ENCODE results near the gene COX20. TPM values are rescaled to one million over a fixed set of nuclear protein-coding genes. Genes with fewer than 3 reads are reported as not detected.

The COX20 gene
- total and polyA plus RNA-seq, 2 of the 13 experiments (the other 11 are each of a cell fraction or from before 2014, with no cell fraction given), result 34.4 to 95.8 TPM

- TF ChIP-seq, protein P1, sequence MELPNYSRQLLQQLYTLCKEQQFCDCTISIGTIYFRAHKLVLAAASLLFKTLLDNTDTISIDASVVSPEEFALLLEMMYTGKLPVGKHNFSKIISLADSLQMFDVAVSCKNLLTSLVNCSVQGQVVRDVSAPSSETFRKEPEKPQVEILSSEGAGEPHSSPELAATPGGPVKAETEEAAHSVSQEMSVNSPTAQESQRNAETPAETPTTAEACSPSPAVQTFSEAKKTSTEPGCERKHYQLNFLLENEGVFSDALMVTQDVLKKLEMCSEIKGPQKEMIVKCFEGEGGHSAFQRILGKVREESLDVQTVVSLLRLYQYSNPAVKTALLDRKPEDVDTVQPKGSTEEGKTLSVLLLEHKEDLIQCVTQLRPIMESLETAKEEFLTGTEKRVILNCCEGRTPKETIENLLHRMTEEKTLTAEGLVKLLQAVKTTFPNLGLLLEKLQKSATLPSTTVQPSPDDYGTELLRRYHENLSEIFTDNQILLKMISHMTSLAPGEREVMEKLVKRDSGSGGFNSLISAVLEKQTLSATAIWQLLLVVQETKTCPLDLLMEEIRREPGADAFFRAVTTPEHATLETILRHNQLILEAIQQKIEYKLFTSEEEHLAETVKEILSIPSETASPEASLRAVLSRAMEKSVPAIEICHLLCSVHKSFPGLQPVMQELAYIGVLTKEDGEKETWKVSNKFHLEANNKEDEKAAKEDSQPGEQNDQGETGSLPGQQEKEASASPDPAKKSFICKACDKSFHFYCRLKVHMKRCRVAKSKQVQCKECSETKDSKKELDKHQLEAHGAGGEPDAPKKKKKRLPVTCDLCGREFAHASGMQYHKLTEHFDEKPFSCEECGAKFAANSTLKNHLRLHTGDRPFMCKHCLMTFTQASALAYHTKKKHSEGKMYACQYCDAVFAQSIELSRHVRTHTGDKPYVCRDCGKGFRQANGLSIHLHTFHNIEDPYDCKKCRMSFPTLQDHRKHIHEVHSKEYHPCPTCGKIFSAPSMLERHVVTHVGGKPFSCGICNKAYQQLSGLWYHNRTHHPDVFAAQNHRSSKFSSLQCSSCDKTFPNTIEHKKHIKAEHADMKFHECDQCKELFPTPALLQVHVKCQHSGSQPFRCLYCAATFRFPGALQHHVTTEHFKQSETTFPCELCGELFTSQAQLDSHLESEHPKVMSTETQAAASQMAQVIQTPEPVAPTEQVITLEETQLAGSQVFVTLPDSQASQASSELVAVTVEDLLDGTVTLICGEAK (IDR thresholded peaks at IDR 0.05), result no peak
- TF ChIP-seq, protein P1 (CRISPR knock-in tag; IDR thresholded peaks at IDR 0.05), result peak; percentile 38; the same call in 1 of the 2 replicates
- TF ChIP-seq, protein P2, sequence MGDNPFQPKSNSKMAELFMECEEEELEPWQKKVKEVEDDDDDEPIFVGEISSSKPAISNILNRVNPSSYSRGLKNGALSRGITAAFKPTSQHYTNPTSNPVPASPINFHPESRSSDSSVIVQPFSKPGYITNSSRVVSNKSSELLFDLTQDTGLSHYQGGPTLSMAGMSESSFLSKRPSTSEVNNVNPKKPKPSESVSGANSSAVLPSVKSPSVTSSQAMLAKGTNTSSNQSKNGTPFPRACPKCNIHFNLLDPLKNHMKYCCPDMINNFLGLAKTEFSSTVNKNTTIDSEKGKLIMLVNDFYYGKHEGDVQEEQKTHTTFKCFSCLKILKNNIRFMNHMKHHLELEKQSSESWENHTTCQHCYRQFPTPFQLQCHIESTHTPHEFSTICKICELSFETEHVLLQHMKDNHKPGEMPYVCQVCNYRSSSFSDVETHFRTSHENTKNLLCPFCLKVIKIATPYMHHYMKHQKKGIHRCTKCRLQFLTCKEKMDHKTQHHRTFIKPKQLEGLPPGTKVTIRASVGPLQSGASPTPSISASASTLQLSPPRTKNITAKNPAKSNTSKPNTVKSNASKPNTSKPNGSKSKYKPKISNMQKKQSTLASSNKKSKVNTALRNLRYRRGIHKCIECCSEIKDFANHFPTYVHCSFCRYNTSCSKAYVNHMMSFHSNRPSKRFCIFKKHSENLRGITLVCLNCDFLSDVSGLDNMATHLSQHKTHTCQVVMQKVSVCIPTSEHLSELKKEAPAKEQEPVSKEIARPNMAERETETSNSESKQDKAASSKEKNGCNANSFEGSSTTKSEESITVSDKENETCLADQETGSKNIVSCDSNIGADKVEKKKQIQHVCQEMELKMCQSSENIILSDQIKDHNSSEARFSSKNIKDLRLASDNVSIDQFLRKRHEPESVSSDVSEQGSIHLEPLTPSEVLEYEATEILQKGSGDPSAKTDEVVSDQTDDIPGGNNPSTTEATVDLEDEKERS (CRISPR knock-in tag; IDR thresholded peaks at IDR 0.05), result peak; percentile 47; the same call in 1 of the 2 replicates
- TF ChIP-seq RFX5 (IDR thresholded peaks at IDR 0.05; ENCODE audit: low read depth, low read length), result no peak
- 0 out of 2 replicates have a peak, but pooled peaks have one; percentile 35 for TF ChIP-seq ZNF614 (CRISPR knock-in tag; IDR thresholded peaks at IDR 0.05; ENCODE audit: borderline replicate concordance)
- TF ChIP-seq TBX2 (CRISPR knock-in tag; IDR thresholded peaks at IDR 0.05; ENCODE audit: borderline replicate concordance), result peak; percentile 42; the same call in 1 of the 2 replicates
- TF ChIP-seq ZNF775 (CRISPR knock-in tag; IDR thresholded peaks at IDR 0.05; ENCODE audit: borderline replicate concordance), result no peak
- no peak for TF ChIP-seq SMAD9 (CRISPR knock-in tag; IDR thresholded peaks at IDR 0.05)
- 0 out of 2 replicates have a peak, but pooled peaks have one; percentile 29 for TF ChIP-seq ZNF605 (CRISPR knock-in tag; IDR thresholded peaks at IDR 0.05)
- no peak for TF ChIP-seq KDM5A (IDR thresholded peaks at IDR 0.05; ENCODE audit: borderline replicate concordance, low read length)
- TF ChIP-seq PLSCR1 (CRISPR knock-in tag; IDR thresholded peaks at IDR 0.05; ENCODE audit: borderline replicate concordance), result no peak
- no peak for TF ChIP-seq BRCA1 (CRISPR knock-in tag; IDR thresholded peaks at IDR 0.05)
- no peak; the same call in 1 of the 2 replicates for TF ChIP-seq CCDC6 (CRISPR knock-in tag; IDR thresholded peaks at IDR 0.05)
- TF ChIP-seq SMC3 (IDR thresholded peaks at IDR 0.05; ENCODE audit: low read length), result no peak
- no peak for TF ChIP-seq NR1H2 (CRISPR knock-in tag; IDR thresholded peaks at IDR 0.05; ENCODE audit: borderline replicate concordance, low read depth)
Observed at GRCh38 chr1:244817415-244817894, 18.0 kb upstream of the COX20 start (continued).

All from HepG2 (cell line).